IPS-18c (cell line): Measurements from ENCODE around the gene LRWD1.
"Not testable (repeated sequence)": the region's sequence is repeated elsewhere in the genome, so short reads cannot be mapped to it uniquely, and the experiment has no call there.

Experiments
- H3K4me3 ChIP-seq: 2 replicates; pipeline ENCODE4 v1.7.0; 2013; ENCODE audit warnings: low read depth, mild to moderate bottlenecking, low read length, moderate library complexity; ENCODE audit not compliant: insufficient read depth
- H3K9me3 ChIP-seq: one replicate; pipeline ENCODE4 v1.6.1; 2013; ENCODE audit warnings: mild to moderate bottlenecking, low read length, moderate library complexity; ENCODE audit not compliant: control insufficient read depth, insufficient read depth

LRWD1 gene

GRCh38 chr7:102459221-102459844 is 5.5 kb upstream of the LRWD1 start:
- no peaks in the 10 kb centered on the region for H3K9me3 ChIP-seq
- H3K4me3 ChIP-seq = no peak overlapping the region

- H3K4me3 ChIP-seq = no peak overlapping the region
- no peaks in the 10 kb centered on the region for H3K9me3 ChIP-seq
These were observed 4.3 kb upstream of the LRWD1 start for GRCh38 chr7:102460467-102460866.

GRCh38 chr7:102463841-102464576 is 775 bp upstream of the LRWD1 start:
- Histone ChIP-seq H3K9me3 (no peaks in the 10 kb centered on the region), H3K4me3 (peak overlapping the region; percentile 97)

DNA sequence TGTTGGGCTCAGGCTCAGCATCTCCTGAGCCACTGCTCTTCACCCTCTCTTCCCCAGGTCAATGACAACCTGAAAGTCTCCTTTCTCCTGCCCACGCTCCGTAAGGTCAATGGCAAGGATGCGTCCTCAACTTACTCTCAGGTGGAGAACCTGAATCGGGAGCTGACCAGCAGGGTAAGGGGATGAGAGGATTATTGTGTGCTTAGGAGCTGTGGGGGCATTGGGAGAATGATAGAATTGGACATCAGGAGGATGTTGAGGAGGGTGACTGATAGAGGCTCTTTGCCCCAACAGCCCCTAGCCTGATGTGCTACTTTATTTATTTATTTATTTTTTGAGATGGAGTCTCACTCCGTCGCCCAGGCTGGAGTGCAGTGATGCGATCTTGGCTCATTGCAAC is 1.3 kb downstream of the LRWD1 start:
- no peaks in the 10 kb centered on the region for H3K9me3 ChIP-seq
- no peak overlapping the region for H3K4me3 ChIP-seq

DNA sequence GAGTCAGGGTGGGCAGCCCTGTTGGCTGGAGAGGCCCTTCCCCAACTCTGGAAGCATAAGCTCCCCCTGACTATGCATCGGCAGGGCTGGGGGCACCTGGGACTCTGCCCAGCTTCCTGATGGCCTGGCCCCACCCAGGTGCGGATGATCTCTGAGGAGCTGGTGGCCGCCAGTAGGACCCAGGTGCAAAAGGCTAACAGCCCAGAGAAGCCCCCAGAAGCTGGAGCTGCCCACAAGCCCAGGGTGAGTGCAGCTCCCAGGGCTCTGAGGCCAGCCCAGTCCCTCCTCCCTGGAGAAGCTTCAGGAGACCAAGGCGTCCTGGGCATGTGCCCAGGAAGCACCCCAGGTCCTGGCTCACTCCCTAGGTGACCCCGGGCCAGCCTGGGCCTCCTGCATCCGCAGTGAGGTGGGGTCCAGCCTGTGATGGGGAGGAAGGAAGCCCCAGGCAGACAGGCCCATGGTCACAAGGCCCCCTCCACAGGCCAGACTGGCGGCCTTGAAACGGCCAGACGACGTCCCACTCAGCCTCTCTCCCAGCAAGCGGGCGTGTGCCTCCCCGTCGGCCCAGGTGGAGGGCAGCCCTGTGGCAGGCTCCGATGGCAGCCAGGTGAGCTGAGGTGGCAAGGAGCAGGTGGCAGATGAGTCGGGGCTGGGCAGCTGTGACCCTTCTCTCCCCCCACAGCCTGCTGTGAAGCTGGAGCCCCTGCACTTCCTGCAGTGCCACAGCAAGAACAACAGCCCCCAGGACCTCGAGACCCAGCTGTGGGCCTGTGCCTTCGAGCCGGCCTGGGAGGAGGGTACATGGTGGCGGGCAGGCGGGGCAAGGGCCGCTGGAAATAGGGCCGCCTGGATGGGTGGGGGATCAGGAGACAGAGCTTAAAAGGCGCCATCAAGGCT is 3.0 kb downstream of the LRWD1 start:
- H3K4me3 ChIP-seq = no peak overlapping the region
- H3K9me3 ChIP-seq = no peaks in the 10 kb centered on the region

DNA sequence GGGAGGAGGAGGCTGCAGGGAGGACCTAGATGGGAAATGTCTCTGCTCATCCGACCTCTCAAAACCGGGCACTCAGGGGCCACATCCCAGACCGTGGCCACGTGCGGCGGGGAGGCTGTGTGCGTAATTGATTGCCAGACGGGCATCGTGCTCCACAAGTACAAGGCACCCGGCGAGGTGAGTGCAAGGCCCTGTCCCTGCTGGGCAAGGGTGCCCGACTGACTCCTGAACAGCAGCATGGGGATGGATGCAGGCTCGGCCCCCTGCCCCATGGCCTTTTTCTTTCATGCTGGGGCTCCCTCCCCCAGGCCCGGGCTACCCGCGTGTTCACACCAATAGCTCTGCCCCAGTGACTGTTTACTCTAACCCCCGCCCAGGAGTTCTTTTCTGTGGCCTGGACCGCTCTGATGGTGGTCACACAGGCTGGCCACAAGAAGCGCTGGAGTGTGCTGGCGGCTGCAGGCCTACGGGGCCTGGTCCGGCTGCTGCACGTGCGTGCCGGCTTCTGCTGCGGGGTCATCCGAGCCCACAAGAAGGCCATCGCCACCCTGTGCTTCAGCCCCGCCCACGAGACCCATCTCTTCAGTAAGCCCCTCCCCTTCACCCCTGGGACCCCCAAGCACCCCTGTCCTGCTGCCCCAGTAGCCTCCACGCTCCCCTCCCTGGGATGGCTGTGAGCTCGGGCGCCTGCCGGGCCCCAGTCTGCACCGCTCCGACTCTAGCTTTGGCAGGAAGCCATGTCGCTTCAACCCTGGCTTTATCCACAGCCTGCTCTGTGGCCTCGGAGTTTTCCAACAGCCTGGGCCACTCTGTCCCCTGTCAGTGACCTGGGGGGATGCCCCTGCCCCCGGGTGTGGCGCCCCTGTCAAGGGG is 3.9 kb downstream of the LRWD1 start:
- no peaks in the 10 kb centered on the region for H3K9me3 ChIP-seq
- no peak overlapping the region for H3K4me3 ChIP-seq

DNA sequence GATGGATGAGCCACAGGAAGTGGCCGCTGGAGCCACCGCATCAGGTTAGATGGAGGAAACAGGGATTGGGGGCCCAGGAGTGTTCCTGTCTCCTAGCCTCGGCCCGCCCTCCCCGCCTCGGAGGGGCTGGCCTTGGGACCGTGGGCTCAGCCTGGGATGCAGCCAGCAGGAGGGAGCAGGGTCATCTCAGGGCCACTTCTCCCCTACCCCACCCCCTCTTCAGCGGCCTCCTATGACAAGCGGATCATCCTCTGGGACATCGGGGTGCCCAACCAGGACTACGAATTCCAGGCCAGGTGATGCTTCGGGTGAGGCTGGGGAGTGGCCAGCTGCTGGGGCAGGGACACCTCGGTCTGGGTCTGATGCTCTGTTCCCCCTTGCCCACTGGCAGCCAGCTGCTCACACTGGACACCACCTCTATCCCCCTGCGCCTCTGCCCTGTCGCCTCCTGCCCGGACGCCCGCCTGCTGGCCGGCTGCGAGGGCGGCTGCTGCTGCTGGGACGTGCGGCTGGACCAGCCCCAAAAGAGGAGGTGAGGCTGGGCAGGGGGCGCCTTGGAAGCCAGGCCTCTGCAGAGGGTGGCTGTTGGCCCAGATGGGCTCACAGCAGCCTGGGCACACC is 4.7 kb downstream of the LRWD1 start:
- Histone ChIP-seq H3K4me3 (no peak overlapping the region), H3K9me3 (no peaks in the 10 kb centered on the region)

DNA sequence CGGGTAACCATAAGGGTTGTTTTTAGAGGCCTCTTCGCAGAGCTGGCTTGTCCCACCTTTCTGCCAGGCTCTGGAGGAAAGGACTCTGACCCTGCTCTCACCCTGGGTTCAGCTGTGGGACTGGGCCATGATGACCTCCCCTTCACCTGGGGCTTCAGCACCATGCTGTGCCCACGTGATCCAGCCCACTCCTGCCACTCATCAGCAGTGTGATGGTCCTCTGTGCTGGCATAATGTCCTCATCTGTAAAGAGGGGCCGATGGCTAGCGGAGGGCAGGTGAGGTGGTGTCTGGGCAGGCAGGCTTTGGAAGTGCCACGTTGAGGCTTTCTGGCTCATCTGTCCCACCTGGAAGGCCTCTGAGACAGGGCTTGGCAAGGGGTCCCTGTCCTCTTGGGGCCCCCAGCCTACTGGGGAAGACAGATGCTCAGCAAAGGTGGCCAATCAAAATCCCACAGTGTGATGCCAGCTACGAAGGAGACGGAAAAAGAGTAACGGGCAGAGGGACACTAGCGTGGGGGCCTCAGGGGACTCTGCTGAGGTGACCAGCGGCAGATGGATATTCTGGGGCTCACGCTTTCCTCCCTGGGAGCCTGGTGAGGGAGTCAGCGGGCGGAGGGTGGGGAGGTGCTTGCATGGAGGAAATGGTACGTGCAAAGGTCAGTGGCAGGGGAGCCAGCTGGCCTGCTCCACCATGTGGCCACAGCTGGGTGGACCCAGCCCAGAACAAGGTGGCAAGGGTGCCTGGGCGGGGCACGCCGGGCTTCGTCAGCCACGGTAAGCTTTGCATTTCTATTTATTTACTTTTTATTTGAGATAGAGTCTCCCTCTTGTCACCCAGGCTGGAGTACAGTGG is 5.4 kb downstream of the LRWD1 start:
- no peaks in the 10 kb centered on the region for H3K9me3 ChIP-seq
- H3K4me3 ChIP-seq = no peak overlapping the region

- no peaks in the 10 kb centered on the region for H3K9me3 ChIP-seq
- no peak overlapping the region for H3K4me3 ChIP-seq
These were observed 7.0 kb downstream of the LRWD1 start for GRCh38 chr7:102471791-102472125.

DNA sequence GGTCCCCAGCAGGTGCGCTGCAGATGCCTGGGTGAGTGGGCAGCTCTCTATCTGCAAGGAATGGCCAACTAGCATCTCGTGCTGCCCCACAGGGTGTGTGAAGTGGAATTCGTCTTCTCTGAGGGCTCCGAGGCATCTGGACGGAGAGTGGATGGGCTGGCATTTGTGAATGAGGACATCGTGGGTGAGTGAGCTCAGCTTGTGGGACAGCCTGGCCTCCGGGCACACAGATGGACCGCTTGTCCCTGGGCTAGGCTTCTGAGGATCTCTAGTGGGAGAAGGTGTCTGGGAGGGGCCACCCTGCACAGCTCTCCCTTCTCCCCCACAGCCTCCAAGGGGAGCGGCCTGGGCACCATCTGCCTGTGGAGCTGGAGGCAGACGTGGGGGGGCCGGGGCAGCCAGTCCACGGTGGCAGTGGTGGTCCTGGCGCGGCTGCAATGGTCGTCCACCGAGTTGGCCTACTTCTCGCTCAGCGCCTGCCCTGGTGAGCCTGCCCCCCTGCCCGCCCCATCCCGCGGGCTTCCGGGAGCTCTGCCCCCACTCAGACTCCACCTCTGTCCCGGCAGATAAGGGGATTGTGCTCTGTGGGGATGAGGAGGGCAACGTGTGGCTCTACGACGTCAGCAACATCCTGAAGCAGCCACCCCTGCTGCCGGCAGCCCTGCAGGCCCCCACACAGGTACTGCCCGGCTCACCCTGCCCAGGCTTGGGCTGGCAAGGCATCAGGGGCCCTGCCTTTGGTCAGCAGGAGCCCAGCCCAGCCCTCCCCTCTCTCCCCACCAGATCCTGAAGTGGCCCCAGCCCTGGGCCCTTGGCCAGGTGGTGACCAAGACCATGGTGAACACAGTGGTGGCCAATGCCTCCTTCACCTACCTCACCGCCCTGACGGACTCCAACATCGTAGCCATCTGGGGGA is 7.6 kb downstream of the LRWD1 start:
- Histone ChIP-seq H3K9me3 (no peaks in the 10 kb centered on the region), H3K4me3 (no peak overlapping the region)

DNA sequence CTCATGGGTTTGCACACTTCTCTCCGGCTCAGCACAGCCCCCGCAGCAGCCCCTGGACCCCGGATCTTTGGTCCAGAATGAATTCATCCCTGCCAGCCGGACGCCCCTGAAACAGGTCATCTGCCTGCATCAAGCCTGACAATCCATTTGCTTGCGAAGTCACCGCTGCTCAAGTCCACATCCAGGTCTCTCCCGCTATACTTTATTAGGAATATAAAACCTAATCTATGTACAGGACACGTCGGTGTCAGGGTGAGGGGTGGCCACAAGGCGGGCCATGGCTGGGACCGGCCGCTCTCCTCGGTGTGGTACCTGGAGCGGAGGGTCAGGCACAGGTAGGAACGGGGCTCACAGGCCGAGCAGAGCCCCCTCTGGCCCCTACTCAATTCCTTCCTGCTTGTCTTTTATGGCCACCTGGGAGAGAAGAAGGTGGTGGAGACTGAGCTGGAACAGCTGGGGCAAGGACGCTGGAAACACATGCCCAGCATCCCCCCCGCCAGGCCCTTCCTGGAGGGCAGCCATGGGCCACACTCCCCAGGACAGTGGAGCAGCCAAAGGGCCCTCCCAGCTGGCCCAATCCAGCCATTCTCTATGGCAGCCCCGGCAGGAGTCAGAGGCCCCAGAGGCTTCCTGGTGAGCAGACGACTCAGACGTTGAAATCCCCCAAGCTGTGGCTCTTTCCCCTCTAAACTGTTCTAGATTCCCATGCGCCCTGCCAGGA is 8.6 kb downstream of the LRWD1 start:
- Histone ChIP-seq H3K4me3 (no peak overlapping the region), H3K9me3 (no peaks in the 10 kb centered on the region)

GRCh38 chr7:102474116-102474515 is 9.3 kb downstream of the LRWD1 start:
- H3K4me3 ChIP-seq, H3K9me3 ChIP-seq: not testable (repeated sequence)

GRCh38 chr7:102474736-102475435 is 10.1 kb downstream of the LRWD1 start:
- H3K9me3 ChIP-seq, H3K4me3 ChIP-seq: not testable (repeated sequence)
